ENCODE measurements around the gene MAD2L2.

Gene MAD2L2

DNA sequence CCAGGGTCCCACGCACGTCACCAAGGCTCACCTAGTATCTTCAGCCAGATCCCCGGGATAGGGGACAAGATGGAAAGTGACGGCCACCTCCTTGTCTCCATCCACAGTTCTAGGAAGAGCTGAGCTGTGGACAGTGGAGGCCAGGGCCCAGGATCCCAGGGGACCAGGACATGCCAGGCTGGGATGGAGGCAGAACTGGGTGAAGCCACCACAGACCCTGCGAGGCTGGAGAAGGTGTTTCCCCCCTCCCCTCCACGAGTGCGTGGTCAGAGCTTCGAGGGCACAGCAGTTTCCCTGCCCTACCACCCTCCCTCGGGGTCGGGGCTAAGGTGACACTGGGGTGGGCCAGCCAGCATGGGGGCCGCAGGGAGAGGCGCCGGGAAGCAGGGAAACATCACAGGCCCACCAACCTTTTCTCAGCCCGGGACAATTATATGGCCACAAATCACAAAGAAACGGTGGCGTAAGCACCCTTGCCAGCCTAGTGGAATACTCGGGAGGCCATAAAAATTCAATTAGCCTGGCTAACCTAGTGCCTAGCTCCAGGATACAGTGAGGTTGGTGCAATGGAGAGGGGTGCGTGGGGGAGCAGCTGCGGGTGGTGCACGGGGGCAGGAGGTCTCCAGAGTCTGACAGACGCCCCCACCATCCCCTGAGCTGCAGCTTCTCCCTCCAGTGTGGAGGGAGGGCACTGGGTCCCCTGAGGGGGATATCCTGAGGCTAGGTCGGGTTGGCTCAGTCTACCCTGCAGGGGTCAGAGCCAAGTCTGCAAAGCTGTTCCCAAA lies 23.9 kb upstream of the MAD2L2 start:
- no peak for DNase-seq

DNA sequence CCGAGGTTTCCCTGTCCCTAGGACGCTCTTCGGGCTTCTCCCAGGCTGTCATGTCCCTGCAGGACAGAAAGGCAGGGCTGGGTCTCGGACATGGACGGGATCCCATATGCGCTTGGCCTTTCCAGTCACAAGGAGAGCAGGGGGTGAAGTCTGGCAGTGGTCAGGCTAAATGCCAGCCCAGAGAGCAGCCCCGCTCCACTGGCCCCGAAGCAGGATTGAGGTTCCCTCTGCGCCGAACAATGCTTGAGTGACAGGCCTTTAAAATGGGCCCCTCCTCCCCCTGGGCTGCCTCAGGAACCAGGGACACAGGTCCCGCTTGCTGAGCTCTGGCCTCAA lies 23.2 kb upstream of the MAD2L2 start:
- DNase-seq: no peak

DNA sequence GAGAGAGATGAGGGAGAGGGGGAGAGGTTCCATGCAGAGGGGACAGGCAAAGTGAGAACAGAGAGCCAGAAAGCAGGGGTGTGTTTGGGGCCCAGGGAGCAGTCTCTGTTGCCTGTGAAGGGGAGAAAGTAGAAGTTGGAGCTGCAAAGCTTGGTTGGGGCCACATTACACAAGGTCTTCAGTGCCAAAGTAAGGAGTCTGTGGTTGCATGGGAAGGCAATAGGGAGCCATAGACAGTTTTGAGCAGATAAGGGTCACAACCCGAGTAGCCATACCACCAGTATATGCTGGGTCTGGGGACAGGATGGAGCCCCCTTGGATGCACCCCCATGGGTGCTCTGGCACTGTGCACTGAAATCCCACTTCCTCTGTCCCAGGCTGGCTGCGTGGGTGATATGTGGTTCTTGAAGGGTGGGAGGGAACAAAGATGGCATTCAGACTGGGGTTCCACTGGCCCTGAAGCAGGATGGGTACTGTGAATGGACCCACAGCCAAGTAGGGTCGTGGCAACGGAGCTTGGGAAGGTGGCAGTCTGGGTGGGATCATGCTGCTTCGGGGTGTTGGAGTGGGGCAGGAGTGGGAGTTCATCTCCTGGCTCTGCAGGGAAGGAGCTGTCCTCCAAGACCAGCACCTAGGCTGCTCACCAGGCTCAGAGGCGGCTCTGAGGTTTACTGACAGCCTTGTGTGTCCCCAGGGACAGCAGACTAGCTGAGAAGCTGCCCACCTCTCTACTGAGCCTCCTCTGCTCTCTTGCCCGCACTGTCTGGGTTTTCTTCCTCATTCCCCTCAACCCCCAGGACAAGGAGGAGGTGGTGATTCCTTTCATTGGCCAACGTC lies 22.6 kb upstream of the MAD2L2 start:
- DNase-seq: no peak

DNA sequence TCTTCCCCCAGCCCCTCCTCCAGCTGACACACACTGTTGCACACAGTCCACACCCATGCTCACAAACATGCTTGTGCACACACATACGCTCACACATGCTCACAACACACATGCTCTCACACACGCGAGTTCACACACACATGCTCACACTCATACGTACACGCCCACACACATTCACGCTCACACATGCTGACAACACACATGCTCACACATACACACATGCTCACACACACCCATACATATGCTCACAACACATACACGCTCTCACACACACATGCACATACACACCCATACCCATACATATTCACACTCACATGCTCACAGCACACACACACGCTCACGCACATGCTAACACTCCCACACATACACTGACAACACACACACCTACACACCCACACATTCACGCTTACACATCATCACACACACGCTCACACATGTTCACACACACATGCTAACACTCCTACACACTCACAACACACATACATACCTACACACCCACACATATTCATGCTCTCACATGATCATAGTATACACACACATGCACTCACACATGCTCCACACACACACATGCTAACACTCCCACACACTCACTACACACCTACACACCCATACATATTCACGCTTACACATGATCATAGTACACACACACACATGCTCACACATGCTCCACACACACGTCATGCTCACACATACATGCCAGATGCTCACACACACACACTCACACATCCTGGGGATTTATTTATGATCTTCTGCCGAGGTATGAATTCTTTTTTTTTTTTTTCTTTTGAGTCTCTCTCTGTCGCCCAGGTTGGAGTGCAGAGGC lies 21.2 kb upstream of the MAD2L2 start:
- no peak for DNase-seq

DNA sequence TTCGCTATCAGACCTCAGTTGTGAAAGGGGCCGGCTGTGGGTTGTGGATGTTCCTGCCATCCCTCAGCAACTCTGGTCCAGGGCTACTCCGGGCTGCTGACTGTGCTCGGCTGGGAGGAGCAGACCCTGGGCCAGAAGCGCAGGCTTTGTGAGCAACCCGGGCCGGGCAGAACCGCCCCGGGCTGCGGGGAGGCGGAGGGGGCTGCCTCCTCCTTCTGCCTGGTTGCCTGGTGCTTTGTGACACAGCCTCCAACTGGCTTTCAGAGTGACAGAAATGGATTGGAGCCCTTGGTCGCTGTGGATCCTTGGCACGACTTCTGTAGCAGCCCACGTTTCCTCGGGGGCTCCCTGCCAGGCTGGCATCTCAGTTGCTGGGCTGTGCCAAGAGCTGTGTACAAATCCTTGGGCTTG lies 20.6 kb upstream of the MAD2L2 start:
- no peak for DNase-seq

DNA sequence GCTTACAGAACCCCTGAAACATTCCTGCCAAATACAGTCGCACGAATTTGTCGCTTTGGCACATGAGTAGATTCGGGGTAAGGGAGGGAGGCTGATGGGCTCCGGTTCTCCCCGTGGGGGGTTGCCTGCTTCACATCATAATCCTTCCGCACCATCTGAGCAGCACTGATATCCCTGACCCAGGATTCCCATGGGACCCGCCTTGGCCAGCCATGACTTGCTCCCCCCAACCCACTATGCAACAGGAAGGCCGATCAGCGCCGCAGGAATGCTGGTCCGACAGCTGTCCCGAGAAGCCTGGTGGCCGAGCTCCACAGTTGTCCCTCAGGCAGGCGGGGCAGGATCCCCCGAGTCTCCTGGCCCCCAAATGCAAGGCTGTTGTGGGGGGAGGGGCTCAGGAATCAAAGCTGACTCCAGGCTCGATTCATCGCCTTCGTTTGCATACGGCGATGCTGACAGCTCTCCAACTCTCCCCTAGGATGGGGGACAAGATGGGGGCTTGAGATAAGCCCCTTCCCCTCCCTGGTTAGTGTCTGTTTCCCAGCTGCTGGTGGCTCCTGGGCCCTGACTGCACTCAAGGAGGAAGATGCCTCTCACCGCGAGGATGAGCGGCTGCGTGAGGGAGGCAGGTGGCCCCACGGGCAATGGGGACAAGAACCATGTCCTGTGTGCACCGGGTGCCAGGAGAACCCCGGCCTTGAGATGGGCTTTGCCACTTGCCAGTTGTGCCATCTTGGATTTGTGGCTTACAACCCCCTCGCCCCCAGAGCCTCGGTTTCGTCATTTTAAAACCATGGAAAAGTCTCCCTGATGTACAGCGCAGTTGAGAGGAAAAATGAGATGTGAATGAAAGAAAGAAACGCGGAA lies 19.9 kb upstream of the MAD2L2 start:
- no peak for DNase-seq

DNA sequence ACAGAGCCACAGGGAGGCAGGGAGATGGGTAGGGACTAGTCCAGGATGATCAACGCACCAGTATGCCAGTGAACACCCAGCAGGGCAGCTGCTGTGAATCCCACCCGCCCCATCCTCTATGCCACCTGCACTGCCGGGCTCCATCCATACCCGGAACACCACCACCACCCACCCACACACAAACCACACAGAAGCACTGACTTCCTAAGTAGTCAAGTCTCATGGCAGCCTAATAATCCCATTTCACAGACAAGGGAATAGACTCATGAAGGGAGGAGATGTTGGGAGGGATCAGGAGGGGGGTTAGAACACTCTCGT lies 16.9 kb upstream of the MAD2L2 start:
- DNase-seq: no peak

DNA sequence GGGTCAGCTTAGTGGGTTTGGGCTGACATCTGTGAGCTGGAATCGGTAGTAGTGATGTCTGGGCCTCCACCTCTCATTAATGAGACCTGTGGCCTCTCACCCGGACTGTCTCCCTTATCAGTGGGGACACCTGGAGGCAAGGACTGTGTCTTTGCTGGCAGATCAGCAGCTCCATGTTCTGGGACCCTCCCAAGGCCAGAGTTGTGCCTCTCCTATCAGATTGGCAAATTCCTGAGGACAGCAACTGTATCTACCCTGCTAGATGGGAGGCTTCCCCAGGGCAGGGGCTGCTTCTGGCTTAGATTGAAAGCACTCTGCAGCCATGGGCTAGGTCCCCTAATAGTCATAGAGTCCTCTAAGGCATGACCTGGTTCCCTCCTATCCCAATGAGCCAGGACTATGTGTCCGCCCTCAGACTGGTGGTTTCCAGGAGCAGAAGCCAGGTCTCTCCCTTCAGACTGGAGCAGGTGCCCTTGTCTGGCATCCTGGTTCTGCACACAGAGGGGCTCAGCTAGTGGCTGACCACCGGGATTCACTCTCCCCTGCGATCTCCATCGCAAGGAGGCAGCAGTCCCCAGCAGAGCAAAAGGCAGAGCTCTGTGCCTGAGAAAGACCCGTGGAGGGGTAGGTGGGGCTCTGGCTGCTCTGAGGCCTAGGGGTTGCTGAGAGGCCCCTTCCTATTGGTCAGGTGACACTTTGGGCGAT lies 16.4 kb upstream of the MAD2L2 start:
- DNase-seq: no peak

DNA sequence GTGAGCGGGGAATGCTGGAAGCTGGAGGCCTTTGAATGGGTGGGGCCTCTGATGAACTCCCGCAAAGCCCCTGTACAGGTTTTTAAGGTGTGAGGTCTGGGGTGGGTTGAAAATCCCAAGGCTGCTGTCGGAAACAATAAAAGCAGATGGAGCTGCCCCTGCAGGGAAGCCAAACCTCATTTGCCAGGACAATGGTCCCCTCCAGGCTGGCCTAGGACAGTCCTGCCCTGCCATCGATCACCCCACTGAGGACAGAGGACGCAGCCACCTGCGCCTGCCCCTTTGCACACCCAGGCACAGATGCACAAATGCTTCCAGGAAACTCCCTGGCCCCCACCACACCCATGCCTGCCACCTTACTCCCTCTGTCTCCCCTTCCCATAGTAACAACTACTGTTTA lies 14.9 kb upstream of the MAD2L2 start:
- DNase-seq: no peak

DNA sequence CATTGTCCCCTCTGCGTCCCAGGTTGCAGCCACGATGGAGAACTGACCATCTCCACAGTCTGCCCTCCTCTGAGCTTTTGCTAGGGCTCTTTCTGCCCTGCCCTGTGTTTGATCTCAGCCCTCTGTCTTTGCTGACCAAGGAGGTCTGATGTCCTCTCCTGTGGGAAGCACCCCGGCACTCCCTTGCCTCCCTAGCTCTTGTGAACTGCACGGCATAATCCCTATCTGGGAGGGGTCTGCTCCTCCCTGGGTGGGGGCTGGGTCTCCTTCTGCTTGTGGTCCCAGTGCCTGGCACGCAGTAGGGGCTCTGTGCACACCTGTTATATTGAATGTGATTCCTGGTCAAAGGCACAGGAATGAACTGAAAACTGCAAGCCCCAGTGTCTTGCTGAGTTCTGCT lies 13.0 kb upstream of the MAD2L2 start:
- DNase-seq: no peak

DNA sequence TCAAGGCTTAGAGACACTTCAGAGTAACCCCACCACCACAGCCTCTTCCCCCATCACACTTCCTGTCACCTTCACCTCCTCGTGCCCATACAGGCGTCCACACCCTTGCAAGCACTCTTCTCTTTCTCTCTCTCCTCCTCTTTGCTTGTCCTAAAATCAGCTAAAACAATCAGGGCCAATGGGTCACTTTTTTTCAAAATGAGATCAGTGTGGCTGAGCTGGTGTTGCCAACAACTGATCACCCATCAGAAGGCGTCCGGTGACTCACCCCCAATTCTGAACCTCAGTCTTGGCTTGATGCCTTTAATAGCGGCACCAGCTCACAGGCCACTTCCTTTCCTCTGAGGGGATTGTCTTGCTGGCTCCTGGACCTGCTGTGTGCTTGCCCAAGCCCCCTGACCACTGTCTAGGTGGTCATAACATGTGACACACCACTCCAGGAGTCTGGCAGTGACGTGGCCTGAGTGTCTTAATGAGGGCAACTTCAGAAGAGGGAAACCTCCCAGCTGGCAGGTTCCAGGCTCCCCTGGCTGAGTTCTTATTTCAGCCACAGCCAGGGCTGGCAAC lies 12.2 kb upstream of the MAD2L2 start:
- peak; percentile 66 for DNase-seq

DNA sequence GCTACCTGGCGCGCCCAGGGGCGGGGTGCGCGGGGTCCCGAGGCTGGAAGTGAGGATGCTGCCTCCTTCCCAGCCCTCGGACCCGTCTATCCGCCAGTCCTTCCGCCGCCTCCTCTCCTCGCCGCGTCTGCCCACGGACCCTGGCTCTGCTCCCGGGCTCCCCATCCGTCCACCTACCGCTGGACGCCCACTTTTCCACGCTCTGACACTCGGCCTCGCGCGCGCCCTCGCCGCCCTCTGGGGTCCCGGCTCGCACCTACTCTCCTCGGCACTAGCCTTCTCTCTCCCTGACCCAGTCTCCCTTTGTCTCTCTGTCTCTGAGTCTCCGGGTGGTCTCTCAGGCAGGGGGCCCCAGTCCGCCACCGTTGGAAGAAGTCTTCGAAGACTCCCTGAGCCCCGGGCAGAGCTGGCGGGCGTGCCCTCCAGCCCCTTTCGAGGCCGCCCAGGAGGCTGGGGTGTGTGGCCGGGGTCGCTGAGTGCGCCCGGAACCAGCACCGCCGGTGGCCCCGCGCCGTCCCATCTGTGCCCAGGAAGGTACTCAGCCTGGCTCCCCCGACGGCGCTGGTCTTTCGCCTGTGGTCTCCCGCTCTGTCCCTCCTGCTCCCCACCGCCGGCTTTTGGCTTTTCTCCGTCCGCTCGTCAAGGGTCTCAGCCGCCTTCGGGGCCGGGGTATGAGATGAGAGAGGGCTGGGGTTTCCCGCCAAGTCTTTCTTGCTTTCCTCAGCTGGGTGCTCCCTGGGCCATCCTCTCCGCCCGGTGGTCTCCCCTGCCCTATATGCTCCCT lies 11.2 kb upstream of the MAD2L2 start:
- DNase-seq: no peak

DNA sequence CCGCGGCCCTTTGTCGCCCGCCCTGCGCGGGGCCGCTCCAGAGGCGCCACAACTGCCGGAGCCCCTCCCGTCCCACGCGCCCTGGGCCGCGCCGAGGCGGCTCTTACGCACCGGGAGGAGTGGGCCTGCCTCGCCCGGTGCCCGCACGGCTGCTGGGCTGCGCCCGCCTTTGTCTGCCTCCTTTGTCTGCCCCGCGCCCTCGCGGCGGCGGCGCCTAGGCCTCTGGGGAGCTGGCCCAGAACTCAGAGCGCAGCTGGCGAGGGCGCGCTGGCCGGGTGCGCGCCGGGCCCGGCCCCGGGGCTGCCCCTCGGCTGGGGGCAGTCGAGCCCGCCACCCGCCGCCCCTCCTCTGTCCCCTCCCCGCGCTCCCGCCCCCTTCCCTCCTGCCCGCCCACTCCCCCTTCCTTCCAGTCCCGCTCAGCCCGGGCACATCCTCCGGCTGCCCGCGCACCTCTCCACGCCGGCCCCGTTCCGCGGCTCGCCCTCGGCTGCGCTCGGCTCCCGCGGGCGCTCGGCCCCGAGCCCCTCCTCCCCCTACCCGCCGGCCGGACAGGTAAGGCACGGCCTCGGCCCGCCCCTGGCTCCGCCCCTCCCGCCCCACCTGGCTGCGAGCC lies 10.5 kb upstream of the MAD2L2 start, which contains the start of gene DRAXIN:
Gene DRAXIN (plus strand): TSS at position 409 of the 613 bp plus-strand sequence. CDS start 14,549 bp downstream, outside the sequence.
- no peak for DNase-seq

DNA sequence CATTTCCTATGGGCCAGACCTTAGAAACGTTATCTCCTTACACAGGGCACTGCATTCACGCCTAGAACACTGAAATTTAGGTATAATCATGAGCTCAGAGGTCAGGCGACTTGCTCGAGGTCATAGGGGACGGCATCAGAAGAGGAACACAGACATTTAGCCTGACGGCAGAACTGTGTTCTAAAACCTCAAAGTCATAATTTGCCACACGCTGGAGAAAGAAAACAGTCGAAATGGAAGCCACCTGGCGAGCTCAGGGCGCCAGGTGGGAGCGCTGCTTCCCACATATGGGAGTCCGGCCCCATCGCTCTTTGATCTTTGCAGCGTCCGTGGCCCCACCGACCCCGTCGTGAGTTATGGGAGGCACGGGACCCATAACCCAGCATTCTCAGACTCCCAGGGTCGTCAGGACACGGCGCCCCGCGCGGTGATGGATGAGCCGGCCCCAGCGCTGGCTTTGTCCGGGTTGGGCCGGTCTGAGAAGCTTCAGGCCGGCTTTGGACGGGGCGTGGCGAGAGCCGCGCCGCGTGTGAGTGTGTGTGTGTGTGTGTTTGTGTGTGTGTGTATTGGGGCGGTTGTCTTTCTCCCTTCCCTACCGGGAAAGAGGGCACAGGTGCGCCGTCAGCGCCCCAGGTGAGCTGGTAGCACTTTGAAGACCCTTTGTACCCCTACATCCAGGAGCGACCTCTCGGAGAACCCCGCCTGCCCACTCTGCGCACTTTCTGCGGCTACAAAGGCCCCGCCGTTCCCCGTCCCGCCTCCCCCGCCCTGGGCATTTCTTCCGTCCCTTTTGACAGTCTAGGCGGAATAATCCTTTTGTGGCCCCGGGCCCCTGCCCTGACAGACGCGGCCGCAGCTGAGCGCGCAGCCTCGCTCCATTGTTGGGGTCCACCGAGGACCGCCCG lies 9.7 kb upstream of the MAD2L2 start:
- DNase-seq: no peak

DNA sequence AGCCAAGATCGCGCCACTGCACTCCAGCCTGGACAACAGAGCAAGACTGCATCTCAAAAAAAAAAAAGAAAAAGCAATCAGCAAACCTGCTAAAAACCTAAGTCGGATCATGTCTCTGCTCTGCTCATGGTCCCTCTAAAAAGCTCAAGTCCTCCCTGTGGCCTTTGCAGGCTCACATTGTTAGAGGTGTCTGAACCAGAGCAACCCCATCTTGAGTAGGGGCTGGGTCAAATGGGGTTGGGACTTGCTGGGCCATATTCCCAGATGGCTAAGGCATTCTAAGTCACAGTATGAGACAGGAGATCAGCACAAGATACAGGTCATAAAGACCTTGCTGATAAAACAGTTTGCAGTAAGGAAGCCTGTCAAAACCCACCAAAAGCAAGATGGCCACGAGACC lies 7.6 kb upstream of the MAD2L2 start:
- DNase-seq: no peak

DNA sequence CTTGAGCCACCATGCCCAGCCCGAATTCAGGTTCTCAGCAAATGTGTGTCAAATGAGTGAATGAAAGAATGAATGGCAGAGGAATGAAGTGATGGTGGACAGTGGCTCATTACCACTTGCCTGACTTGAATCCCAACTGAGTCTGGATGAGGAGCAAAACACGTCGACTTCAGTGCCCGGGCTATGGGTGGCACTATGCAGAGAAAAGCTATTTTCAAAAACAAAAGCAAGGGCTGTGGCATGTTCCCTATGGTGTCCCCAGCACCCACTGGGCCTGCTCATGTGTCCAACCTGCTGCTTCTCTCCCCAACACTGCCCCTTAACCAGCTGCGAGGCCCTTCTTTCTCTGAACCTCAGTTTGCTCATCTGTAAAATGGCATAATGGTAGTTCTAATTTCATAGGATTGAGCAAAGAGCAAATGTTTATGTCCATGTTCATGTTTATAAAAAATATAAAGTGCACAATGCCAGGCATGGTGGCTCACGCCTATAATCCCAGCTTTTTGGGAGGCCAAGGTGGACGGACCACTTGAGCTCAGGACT lies 4.3 kb upstream of the MAD2L2 start:
- DNase-seq: no peak

DNA sequence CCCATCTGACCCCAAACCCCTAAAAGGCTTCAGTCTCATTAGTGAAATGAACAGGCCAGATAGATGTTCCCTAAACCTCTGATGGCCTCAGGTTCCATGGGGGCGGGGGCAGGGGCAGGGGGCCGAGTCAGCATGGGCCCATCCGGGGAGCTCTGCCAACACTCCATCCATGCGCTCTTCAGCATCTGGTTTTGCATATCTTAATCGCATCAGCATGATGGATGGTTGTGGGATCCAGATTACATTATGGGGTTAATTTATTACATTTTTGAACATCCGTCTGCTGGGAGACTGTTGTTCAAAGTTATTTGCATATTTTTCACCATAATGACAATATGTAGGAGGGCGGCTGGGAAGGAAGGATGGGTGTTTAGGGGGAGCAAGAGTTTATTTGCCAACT lies 3.1 kb upstream of the MAD2L2 start:
- DNase-seq: no peak

DNA sequence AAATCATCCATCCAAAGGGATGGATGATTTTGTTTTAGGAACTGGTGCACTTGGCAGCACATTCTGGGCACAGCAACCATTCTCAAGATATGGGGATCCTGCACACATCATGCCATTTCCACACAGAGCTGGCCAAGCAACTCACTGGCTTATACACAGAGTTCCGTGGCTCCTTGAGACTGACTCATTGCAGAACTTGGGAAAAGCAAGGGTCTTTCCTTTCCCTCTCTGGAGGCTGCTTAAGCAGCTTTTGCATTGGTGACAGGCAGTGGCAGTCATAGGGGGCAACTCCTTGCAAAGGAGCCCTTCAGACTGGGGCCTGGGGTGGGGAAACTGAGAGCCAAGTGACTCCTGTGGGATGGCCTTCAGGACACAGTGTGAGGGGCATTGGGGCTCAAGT lies 1.9 kb upstream of the MAD2L2 start:
- DNase-seq: no peak

DNA sequence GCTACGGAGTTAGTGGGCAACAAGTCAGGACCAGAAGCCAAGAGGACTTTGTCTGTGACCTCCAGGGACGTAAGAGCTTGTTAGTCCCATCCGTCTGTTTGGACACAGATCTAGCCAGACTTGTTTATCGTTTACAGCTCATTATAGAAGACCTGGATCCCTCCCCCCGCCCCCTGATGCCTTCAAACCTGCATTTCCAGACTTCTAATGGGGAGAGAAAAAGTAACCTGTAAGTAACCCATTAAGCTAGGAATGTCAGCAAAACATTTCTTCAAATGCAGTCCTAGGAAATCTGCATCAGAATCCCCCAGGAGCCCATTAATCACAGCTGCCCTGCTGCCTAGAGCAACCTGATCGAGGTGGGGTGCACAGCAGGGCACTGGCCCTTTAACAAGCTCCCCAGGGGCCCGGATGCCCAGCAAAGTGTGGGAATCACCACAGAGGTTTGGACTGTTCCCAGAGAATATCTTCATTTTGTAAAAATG lies 1.4 kb upstream of the MAD2L2 start:
- no peak for DNase-seq
